ENCODE results near the gene NBEAL2. TPM values are rescaled to one million over a fixed set of nuclear protein-coding genes. Genes with fewer than 3 reads are reported as not detected.

Gene NBEAL2
- total RNA-seq, 1 donor from 2014 or later = 14.8 TPM

DNA sequence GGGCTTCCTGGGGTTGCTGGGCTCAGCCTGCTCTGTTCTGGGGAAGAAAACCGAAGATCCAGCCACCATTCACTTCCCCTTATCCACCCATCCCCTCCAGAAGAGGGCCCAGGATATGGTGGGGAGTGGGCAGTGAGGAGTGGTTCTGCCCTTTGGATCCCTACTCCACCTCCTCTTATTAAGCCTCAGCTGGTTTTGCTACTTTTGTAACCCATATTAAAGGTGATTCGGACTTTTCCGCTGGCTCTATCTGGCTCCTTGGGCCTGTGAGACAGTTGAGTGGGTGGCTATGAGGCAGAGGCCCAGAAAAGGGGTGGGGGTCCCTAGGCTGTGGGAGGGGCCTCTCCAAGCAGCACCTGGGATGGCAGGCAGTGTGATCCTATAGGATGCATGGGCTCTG lies 33.8 kb downstream of the NBEAL2 start:
- no peaks in the 10 kb centered on the region for H3K9me3 ChIP-seq (ENCODE audit: insufficient read depth, low read depth, low read length)
- no peaks in the 10 kb centered on the region for H3K27me3 Mint-ChIP-seq (ENCODE audit: low read depth, unreplicated experiment)
- H3K4me3 ChIP-seq (ENCODE audit: insufficient read depth, low read depth, low read length) = no peak overlapping the region
- H3K9ac ChIP-seq (ENCODE audit: low read length) = no peak overlapping the region
- H2AFZ ChIP-seq (ENCODE audit: low read depth, low read length) = no peak overlapping the region
- DNase-seq (ENCODE audit: low read depth) = no peak
- peaks cover 33% of the 10 kb centered on the region for H3K4me1 Mint-ChIP-seq (ENCODE audit: low read depth, unreplicated experiment)
- no peak for TF ChIP-seq EZH2 (IDR thresholded peaks at IDR 0.05; ENCODE audit: insufficient read depth, low read length)
- TF ChIP-seq, protein P1, sequence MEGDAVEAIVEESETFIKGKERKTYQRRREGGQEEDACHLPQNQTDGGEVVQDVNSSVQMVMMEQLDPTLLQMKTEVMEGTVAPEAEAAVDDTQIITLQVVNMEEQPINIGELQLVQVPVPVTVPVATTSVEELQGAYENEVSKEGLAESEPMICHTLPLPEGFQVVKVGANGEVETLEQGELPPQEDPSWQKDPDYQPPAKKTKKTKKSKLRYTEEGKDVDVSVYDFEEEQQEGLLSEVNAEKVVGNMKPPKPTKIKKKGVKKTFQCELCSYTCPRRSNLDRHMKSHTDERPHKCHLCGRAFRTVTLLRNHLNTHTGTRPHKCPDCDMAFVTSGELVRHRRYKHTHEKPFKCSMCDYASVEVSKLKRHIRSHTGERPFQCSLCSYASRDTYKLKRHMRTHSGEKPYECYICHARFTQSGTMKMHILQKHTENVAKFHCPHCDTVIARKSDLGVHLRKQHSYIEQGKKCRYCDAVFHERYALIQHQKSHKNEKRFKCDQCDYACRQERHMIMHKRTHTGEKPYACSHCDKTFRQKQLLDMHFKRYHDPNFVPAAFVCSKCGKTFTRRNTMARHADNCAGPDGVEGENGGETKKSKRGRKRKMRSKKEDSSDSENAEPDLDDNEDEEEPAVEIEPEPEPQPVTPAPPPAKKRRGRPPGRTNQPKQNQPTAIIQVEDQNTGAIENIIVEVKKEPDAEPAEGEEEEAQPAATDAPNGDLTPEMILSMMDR (IDR thresholded peaks at IDR 0.05; ENCODE audit: insufficient read depth, low read depth, low read length) = no peak
- no peaks in the 10 kb centered on the region for H3K79me2 ChIP-seq (ENCODE audit: insufficient read depth, low read length)
- H3K27me3 ChIP-seq (ENCODE audit: insufficient read depth, low read length) = no peaks in the 10 kb centered on the region
- no peak overlapping the region for H3K4me2 ChIP-seq (ENCODE audit: low read length)
- no peaks in the 10 kb centered on the region for H3K9me3 Mint-ChIP-seq (ENCODE audit: unreplicated experiment)
- peaks cover 4% of the 10 kb centered on the region for H4K20me1 ChIP-seq (ENCODE audit: insufficient read depth, low read length)
- H3K36me3 ChIP-seq (ENCODE audit: insufficient read depth, low read length) = peaks cover 13% of the 10 kb centered on the region
- no peak overlapping the region for H3K4me3 Mint-ChIP-seq (ENCODE audit: unreplicated experiment)
- H3K27ac Mint-ChIP-seq (ENCODE audit: unreplicated experiment) = no peak overlapping the region
- H3K4me1 ChIP-seq (ENCODE audit: insufficient read depth, low read length) = peaks cover 33% of the 10 kb centered on the region
- H3K27ac ChIP-seq (ENCODE audit: low read depth, low read length) = no peak overlapping the region
- FAIRE-seq = no peak
- peaks cover 6% of the 10 kb centered on the region for H3K36me3 Mint-ChIP-seq (ENCODE audit: low read depth, unreplicated experiment)

DNA sequence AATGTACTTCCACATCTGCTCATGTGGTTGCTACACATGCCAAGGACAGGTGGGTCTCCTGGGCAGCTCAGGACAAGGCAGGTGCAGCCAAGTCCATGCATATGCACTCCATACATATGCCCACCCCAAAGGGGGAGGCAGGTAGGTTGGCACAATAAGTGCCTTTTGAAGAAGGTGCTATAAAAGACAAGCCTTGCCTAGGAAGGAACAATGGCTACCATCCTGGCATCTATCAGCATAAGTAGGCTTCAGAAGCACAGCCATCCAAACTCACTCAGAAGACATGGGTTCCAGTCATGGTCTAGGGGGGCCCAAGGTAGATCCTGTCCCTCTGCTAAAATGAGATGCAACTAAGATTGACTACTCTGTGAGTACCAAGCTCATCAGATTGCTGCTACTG lies 34.6 kb downstream of the NBEAL2 start:
- FAIRE-seq (no peak), DNase-seq (ENCODE audit: low read depth) (no peak)
- Mint-ChIP-seq H3K9me3 (ENCODE audit: unreplicated experiment) (no peaks in the 10 kb centered on the region), H3K27me3 (ENCODE audit: low read depth, unreplicated experiment) (no peaks in the 10 kb centered on the region), H3K4me3 (ENCODE audit: unreplicated experiment) (no peak overlapping the region), H3K27ac (ENCODE audit: unreplicated experiment) (no peak overlapping the region), H3K4me1 (ENCODE audit: low read depth, unreplicated experiment) (peaks cover 32% of the 10 kb centered on the region), H3K36me3 (ENCODE audit: low read depth, unreplicated experiment) (peaks cover 7% of the 10 kb centered on the region)
- Histone ChIP-seq H3K27me3 (ENCODE audit: insufficient read depth, low read length) (no peaks in the 10 kb centered on the region), H3K79me2 (ENCODE audit: insufficient read depth, low read length) (no peaks in the 10 kb centered on the region), H3K4me3 (ENCODE audit: insufficient read depth, low read depth, low read length) (no peak overlapping the region), H3K4me1 (ENCODE audit: insufficient read depth, low read length) (peaks cover 39% of the 10 kb centered on the region), H3K9ac (ENCODE audit: low read length) (no peak overlapping the region), H3K4me2 (ENCODE audit: low read length) (no peak overlapping the region), H3K27ac (ENCODE audit: low read depth, low read length) (no peak overlapping the region), H4K20me1 (ENCODE audit: insufficient read depth, low read length) (peaks cover 8% of the 10 kb centered on the region), H3K9me3 (ENCODE audit: insufficient read depth, low read depth, low read length) (no peaks in the 10 kb centered on the region), H3K36me3 (ENCODE audit: insufficient read depth, low read length) (peaks cover 13% of the 10 kb centered on the region), H2AFZ (ENCODE audit: low read depth, low read length) (no peak overlapping the region)
- TF ChIP-seq, protein P1 (IDR thresholded peaks at IDR 0.05; ENCODE audit: insufficient read depth, low read depth, low read length) = no peak
- no peak for TF ChIP-seq EZH2 (IDR thresholded peaks at IDR 0.05; ENCODE audit: insufficient read depth, low read length)

DNA sequence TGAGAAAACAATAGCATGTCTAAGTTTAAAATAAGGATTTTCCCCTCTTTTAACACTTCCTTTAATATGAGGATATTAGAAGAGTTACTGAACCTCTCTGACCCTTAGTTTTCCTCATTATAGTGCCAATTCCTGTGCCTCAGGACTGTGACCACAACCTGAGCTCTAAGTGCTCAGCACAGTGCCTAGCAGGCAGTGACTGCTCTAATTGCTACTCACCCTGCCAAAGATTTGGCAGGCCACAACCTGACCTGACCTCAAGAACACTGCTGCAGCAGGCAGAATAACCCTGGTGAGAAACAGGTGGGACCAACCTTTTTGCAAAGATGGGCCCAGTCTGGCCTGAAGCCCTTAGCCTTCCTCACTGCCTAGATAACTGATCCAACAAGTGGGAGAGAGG lies 35.7 kb downstream of the NBEAL2 start:
- H3K27ac Mint-ChIP-seq (ENCODE audit: unreplicated experiment) = no peak overlapping the region
- peak overlapping the region; percentile 42 for H3K4me3 Mint-ChIP-seq (ENCODE audit: unreplicated experiment)
- FAIRE-seq = no peak

More for the DNA sequence above, 35.7 kb downstream of the NBEAL2 start:
- Histone ChIP-seq H3K36me3 (ENCODE audit: insufficient read depth, low read length) (peaks cover 24% of the 10 kb centered on the region), H3K4me1 (ENCODE audit: insufficient read depth, low read length) (peaks cover 31% of the 10 kb centered on the region), H3K27ac (ENCODE audit: low read depth, low read length) (no peak overlapping the region), H3K4me2 (ENCODE audit: low read length) (no peak overlapping the region), H3K27me3 (ENCODE audit: insufficient read depth, low read length) (no peaks in the 10 kb centered on the region), H3K9ac (ENCODE audit: low read length) (no peak overlapping the region), H3K79me2 (ENCODE audit: insufficient read depth, low read length) (peaks cover 7% of the 10 kb centered on the region), H3K4me3 (ENCODE audit: insufficient read depth, low read depth, low read length) (no peak overlapping the region), H3K9me3 (ENCODE audit: insufficient read depth, low read depth, low read length) (no peaks in the 10 kb centered on the region), H4K20me1 (ENCODE audit: insufficient read depth, low read length) (peaks cover 18% of the 10 kb centered on the region), H2AFZ (ENCODE audit: low read depth, low read length) (no peak overlapping the region)
- TF ChIP-seq EZH2 (IDR thresholded peaks at IDR 0.05; ENCODE audit: insufficient read depth, low read length) = no peak
- TF ChIP-seq, protein P1 (IDR thresholded peaks at IDR 0.05; ENCODE audit: insufficient read depth, low read depth, low read length) = no peak
- Mint-ChIP-seq H3K4me1 (ENCODE audit: low read depth, unreplicated experiment) (peaks cover 33% of the 10 kb centered on the region), H3K36me3 (ENCODE audit: low read depth, unreplicated experiment) (peaks cover 15% of the 10 kb centered on the region), H3K27me3 (ENCODE audit: low read depth, unreplicated experiment) (no peaks in the 10 kb centered on the region), H3K9me3 (ENCODE audit: unreplicated experiment) (no peaks in the 10 kb centered on the region)
- DNase-seq (ENCODE audit: low read depth) = no peak

All from astrocyte (in vitro differentiated cells and primary cell).